Fibroblast of lung (primary cell): ENCODE results near the gene GABRG3. TPM values are rescaled to one million over a fixed set of nuclear protein-coding genes. Genes with fewer than 3 reads are reported as not detected.

ENCODE experiments used
- DNase-seq, 2 donors: peaks; one replicate each; pipeline versions ENCODE4 v3.0.0 to v3.0.0-alpha.2; 2010; ENCODE audit warnings: low read depth in 2 of 2
- H2AFZ ChIP-seq: 2 replicates; pipeline ENCODE4 v1.5.1; 2012; ENCODE audit warnings: low read length, control low read depth, inconsistent platforms
- H3K27ac ChIP-seq: 2 replicates; pipeline ENCODE4 v1.5.1; 2011; ENCODE audit warnings: low read length, control low read depth; ENCODE audit not compliant: insufficient read depth
- H3K27me3 ChIP-seq: 2 replicates; pipeline ENCODE4 v1.5.1; 2011; ENCODE audit warnings: mild to moderate bottlenecking, low read length; ENCODE audit not compliant: control insufficient read depth, insufficient read depth
- H3K36me3 ChIP-seq: 2 replicates; pipeline ENCODE4 v1.5.1; 2011; ENCODE audit warnings: low read length; ENCODE audit not compliant: control insufficient read depth, insufficient read depth
- H3K4me1 ChIP-seq: 2 replicates; pipeline ENCODE4 v1.5.1; 2011; ENCODE audit warnings: low read length; ENCODE audit not compliant: control insufficient read depth, insufficient read depth; ENCODE audit errors: extremely low read depth
- H3K4me2 ChIP-seq: 2 replicates; pipeline ENCODE4 v1.5.1; 2011; ENCODE audit warnings: low read length, control low read depth; ENCODE audit not compliant: insufficient read depth; ENCODE audit errors: extremely low read depth
- H3K4me3 ChIP-seq, 4 experiments: fragments of 200-600 bp in 1 of 4; sonication (generic) in 1 of 4; replicated peaks in 1 of 4; 2 replicates each; pipeline ENCODE4 v1.5.1; 2011 to 2016; ENCODE audit warnings: low read length in 4 of 4, low read depth in 3 of 4, mild to moderate bottlenecking in 3 of 4, control low read depth in 2 of 4, inconsistent platforms in 1 of 4, mixed read lengths in 1 of 4; ENCODE audit not compliant: insufficient read depth in 1 of 4; ENCODE audit errors: control extremely low read depth in 1 of 4
- H3K79me2 ChIP-seq: 2 replicates; pipeline ENCODE4 v1.5.1; 2012; ENCODE audit warnings: mild to moderate bottlenecking, low read length, inconsistent platforms; ENCODE audit not compliant: control insufficient read depth, insufficient read depth
- H3K9ac ChIP-seq: 2 replicates; pipeline ENCODE4 v1.5.1; 2011; ENCODE audit warnings: mild to moderate bottlenecking, low read length, control low read depth; ENCODE audit not compliant: insufficient read depth
- H3K9me3 ChIP-seq: 2 replicates; pipeline ENCODE4 v1.5.1; 2012; ENCODE audit warnings: low read depth, low read length; ENCODE audit not compliant: control insufficient read depth, insufficient read depth
- H4K20me1 ChIP-seq: 2 replicates; pipeline ENCODE4 v1.5.1; 2011; ENCODE audit warnings: low read length; ENCODE audit not compliant: control insufficient read depth, insufficient read depth; ENCODE audit errors: extremely low read depth
- CTCF ChIP-seq, 2 donors: IDR thresholded peaks in 1 of 2; conservative IDR thresholded peaks in 1 of 2; 1 replicate in 1 of 2; 2 replicates in 1 of 2; pipeline ENCODE4 v1.5.1; 2011 to 2012; ENCODE audit warnings: low read length in 2 of 2, control low read depth in 1 of 2, inconsistent platforms in 1 of 2, low read depth in 1 of 2, mild to moderate bottlenecking in 1 of 2
- EZH2 ChIP-seq: IDR thresholded peaks from 2 replicates; pipeline ENCODE4 v1.5.1; 2012; ENCODE audit warnings: low read length, control low read depth, mild to moderate bottlenecking; ENCODE audit errors: missing control alignments
- polyA plus RNA-seq, 2 donors: library from polyadenylated mRNA; depleted of rRNA in 1 of 2; stranded (reverse) in 1 of 2; unstranded in 1 of 2; fragments of >200 nt; gene quantifications; 2 replicates each; pipeline ENCODE4 v1.2.1, GENCODE V29; 2011 to 2012; ENCODE audit warnings: missing spikeins in 1 of 2
- total RNA-seq: library from RNA; depleted of rRNA; stranded (reverse); fragments of >200 nt; gene quantifications from 2 replicates; pipeline ENCODE4 v1.2.1, GENCODE V29; 2014

Gene GABRG3
- total and polyA plus RNA-seq, 2 donors (not counting 1 experiment from before 2014, with no cell fraction given): not detected

GRCh38 chr15:27077790-27078189 is 106.8 kb downstream of the GABRG3 start:
- H3K9ac ChIP-seq: no peak overlapping the region
- no peaks in the 10 kb centered on the region for H3K4me1 ChIP-seq
- H2AFZ ChIP-seq: no peak overlapping the region
- H3K4me3 ChIP-seq: no peak overlapping the region
- H3K4me2 ChIP-seq: no peak overlapping the region
- H4K20me1 ChIP-seq: no peaks in the 10 kb centered on the region
- no peak for DNase-seq
- H3K27ac ChIP-seq: no peak overlapping the region
- H3K9me3 ChIP-seq: no peaks in the 10 kb centered on the region
- no peaks in the 10 kb centered on the region for H3K79me2 ChIP-seq
- H3K27me3 ChIP-seq: no peaks in the 10 kb centered on the region
- H3K36me3 ChIP-seq: no peaks in the 10 kb centered on the region
- TF ChIP-seq EZH2 (no peak), CTCF (conservative IDR thresholded peaks at IDR 0.05 in 1 of 2, IDR thresholded peaks at IDR 0.05 in 1 of 2; ENCODE audit: low read depth in 1 of 2, low read length in 2 of 2) (no peak)

- Histone ChIP-seq H3K4me3 (no peak overlapping the region), H3K36me3 (no peaks in the 10 kb centered on the region), H3K9ac (no peak overlapping the region), H3K4me1 (no peaks in the 10 kb centered on the region), H3K9me3 (no peaks in the 10 kb centered on the region), H4K20me1 (no peaks in the 10 kb centered on the region), H3K27ac (no peak overlapping the region), H3K4me2 (no peak overlapping the region), H2AFZ (no peak overlapping the region), H3K27me3 (no peaks in the 10 kb centered on the region), H3K79me2 (no peaks in the 10 kb centered on the region)
- peak in 1 of 2 donors; percentile 17 for DNase-seq
- TF ChIP-seq CTCF (conservative IDR thresholded peaks at IDR 0.05 in 1 of 2, IDR thresholded peaks at IDR 0.05 in 1 of 2; ENCODE audit: low read depth in 1 of 2, low read length in 2 of 2) (no peak), EZH2 (no peak)
Observed at GRCh38 chr15:27081676-27082418, 110.9 kb downstream of the GABRG3 start.

GRCh38 chr15:27082526-27082925 is 111.5 kb downstream of the GABRG3 start:
- TF ChIP-seq EZH2 (no peak), CTCF (conservative IDR thresholded peaks at IDR 0.05 in 1 of 2, IDR thresholded peaks at IDR 0.05 in 1 of 2; ENCODE audit: low read depth in 1 of 2, low read length in 2 of 2) (no peak)

More at GRCh38 chr15:27082526-27082925, 111.5 kb downstream of the GABRG3 start:
- Histone ChIP-seq H3K9me3 (no peaks in the 10 kb centered on the region), H3K9ac (no peak overlapping the region), H3K4me3 (no peak overlapping the region), H4K20me1 (no peaks in the 10 kb centered on the region), H3K4me2 (no peak overlapping the region), H3K27ac (no peak overlapping the region), H3K79me2 (no peaks in the 10 kb centered on the region), H3K36me3 (no peaks in the 10 kb centered on the region), H2AFZ (no peak overlapping the region), H3K4me1 (no peaks in the 10 kb centered on the region), H3K27me3 (no peaks in the 10 kb centered on the region)
- peak in 1 of 2 donors; percentile 56 for DNase-seq
